GM19023 (cell line): ENCODE measurements around the gene ENTPD1.
"Not testable (repeated sequence)": the region's sequence is repeated elsewhere in the genome, so short reads cannot be mapped to it uniquely, and the experiment has no call there.

Experiments used
- ATAC-seq: cut with Tn5 transposase; IDR thresholded peaks from one replicate; pipeline ENCODE4 v1.9.1; 2021; ENCODE audit warnings: mild to moderate bottlenecking, moderate library complexity; ENCODE audit not compliant: unreplicated experiment

Gene ENTPD1

DNA sequence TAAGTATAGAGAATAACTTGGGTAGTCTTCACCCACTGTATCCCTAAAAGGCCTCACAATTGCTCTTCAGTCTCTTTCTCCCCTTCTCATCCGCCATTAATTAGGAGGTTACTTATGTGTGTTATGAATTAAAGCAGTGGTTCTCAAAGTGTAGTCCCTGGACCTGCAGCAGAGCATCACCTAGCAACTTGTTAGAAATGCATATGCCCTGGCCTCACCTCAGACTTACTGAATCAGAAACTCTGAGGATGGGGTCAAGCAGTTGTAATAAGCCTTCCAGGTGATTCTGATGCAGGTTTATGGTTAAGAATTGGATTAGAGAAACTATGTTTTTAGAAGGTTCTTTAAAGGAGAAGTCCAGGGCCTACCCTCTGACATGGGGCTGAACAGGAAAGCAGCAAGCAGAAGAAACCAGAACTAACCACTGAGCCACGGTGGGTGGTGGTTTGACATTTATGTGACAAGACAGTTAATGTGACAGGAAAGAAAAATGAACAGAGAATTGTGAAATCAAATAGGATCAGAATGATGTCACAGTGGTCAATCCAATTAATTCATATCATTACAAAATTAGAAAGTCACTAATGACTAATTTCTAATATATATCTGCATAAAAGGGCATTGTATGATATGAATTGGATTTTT, 37.6 kb downstream of the ENTPD1 start:
- ATAC-seq = peak; percentile 39

GRCh38 chr10:95794195-95794594, 38.2 kb downstream of the ENTPD1 start:
- ATAC-seq = no peak

DNA sequence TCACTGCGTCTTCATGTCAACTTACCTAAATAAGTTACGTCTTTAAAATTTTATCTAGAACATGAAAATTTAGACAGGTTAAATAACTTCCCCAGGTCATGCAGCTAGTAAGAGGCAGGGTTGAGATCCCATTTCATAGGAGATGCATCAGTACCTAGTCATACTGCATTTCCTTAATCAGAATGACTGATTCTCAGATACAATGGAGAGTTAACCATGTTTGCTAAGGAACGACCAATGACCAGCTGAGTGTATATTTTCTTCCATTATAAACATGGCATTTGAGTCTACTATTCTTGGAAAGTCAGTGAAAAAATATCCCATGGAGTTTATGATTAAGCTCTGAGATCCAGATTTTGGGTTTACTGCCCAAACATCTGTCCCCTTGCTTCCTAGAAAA, 39.6 kb downstream of the ENTPD1 start:
- no peak for ATAC-seq

DNA sequence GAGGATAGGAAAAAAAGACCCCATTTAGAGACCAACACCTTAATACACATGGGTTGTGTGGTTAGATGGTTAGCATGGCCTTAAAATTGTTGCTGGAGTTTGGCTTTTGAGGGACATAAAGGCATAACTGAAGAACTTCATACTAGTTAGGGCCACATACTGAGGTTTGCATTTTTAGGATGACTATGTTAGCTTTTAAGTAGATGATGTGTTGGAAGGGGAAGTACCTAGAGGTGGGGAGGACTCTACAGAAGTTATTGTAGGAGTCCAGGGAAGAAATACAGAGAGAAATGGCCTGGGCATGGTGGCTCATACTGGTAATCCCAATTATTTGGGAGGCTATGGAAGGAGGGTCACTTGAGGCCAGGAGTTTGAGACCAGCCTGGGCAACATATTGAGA, 40.5 kb downstream of the ENTPD1 start:
- ATAC-seq = no peak

DNA sequence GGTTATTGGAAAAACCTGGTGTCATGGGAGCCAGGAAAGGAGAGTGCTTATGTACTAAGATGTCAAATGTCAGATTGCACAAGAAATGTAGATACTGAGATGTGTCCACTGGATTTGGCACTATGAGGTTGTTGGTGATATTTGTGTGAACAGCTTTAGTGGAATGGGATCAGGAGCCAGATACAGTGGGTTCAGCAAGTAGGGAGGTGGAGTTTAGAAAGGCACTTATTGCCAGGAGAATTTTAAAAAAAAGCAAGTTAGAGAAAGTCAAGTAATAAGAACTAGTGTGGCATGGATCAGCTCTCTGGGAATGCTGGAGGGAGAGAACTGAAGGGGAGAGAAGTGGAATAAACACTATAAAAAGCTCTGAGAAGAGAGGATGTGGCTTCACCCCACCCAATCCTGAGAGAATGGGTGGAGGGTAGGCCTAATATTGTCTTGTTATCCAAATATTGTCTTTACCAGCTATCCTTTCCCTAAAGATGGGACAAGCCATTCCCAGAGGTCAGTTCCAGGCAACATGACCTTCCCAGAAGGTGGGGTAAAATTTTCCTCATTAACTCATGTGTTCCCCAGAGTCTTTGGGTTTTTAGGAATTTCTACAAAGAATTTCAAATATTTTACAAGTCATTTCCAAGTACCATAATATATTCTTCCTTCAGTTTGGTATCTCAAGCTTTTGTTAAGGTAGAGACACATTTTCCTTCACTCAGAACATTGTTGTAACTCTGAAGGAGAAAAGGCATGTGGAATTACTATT, 42.3 kb downstream of the ENTPD1 start:
- no peak for ATAC-seq

DNA sequence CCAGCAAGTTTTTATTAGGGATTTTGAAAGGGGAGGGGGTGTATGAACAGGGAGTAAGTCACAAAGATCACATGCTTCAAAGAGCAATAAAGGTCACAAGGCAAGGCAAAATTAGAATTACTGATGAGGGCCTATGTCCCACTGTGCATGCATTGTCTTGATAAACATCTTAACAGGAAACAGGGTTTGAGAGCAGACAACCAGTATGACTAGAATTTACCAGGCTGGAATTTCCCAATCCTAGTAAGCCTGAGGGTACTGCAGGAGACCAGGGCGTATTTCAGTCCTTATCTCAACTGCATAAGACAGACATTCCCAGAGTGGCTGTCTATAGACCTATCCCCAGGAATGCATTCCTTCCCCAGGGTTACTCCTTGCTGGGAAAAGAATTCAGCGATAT, 44.3 kb downstream of the ENTPD1 start:
- ATAC-seq = not testable (repeated sequence)

GRCh38 chr10:95806687-95807380, 50.9 kb downstream of the ENTPD1 start:
- not testable (repeated sequence) for ATAC-seq

DNA sequence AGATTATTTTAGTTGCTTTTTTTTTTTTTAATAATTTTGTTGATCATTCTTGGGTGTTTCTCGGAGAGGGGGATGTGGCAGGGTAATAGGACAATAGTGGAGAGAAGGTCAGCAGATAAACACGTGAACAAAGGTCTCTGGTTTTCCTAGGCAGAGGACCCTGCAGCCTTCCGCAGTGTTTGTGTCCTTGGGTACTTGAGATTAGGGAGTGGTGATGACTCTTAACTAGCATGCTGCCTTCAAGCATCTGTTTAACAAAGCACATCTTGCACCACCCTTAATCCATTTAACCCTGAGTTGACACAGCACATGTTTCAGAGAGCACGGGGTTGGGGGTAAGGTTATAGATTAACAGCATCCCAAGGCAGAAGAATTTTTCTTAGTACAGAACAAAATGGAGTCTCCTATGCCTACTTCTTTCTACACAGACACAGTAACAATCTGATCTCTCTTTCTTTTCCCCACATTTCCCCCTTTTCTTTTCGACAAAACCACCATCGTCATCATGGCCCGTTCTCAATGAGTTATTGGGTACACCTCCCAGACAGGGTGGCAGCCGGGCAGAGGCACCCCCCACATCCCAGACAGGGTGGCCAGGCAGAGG, 52.8 kb downstream of the ENTPD1 start:
- ATAC-seq = not testable (repeated sequence)

- ATAC-seq = no peak
These were observed 53.6 kb downstream of the ENTPD1 start for GRCh38 chr10:95809370-95810197.

GRCh38 chr10:95810198-95810976, 54.4 kb downstream of the ENTPD1 start:
- no peak for ATAC-seq

DNA sequence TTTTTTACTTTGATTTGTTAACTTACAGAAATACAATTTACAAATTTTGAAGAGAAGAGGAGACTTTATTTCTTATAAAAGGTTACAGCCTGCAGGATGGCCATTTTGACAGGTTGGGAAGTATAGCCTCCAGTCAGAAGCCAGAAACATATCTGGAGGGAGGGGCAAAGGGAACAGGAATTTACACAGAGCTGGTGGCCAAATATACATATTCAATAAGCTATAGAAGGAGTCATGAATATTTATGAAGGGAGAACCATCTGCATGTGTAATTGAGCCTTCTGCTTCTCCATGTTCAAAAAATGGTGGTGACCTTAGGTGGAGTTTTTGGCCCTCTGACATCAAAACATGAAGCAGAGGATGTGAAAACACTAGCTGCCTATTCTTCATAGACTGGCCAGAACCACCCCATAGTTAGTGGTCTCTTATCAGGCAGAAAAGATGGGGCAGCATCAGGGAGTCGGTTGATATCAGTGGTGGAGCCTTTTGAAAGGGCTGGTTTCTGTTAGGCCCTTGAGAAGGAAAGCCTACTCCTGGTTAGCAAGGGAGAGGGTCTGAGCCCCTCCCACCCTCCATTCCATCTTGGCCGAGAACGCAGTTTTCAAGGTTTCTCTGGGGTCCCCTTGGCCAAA, 57.2 kb downstream of the ENTPD1 start:
- no peak for ATAC-seq

GRCh38 chr10:95814011-95814727, 58.2 kb downstream of the ENTPD1 start:
- no peak for ATAC-seq

DNA sequence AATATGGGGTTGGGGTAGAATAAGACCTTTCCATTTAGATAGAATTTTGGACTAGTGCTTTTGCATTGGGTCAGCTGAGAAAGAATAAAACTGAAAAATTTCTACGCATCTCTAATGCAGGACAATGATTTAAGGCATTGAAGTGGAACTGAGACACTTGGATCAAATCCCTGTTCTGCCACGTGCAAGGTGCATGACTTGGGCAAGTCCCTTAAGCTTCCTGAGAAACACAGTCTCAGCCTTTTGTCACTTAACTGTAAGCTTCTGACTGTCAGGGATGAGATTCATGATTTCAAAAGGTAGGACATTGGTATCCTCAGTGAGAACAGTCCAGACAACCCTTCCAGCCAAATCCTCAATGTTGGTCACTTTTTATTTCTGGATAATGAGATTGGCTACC, 59.2 kb downstream of the ENTPD1 start:
- ATAC-seq = no peak

DNA sequence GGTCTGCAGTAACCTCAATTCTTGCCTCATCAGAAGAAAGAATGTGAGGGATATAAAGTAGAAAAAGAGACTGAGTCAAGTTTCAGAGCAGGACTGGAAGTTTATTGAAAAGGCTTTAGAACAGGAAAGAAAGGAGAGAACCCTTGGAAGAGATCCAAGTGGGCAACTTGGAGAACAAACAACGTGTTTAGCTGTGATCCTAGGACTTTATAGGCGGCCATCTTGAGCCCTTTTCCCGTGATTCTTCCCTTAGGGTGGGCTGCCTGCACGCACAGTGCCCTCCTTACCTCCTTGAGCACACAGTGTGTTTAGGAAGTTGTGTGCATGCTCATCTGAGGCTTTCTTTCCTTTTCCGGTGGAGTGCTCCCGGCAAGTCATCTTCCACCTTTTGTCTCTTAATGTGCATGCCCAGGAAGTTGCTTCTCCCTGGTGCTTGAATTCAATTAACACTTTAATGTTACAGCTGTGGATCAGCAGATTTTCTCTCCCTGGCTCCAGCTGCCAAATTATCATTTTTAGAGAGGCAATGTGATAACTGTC, 59.8 kb downstream of the ENTPD1 start:
- no peak for ATAC-seq

- ATAC-seq = no peak
These were observed 62.0 kb downstream of the ENTPD1 start for GRCh38 chr10:95818010-95818409.

- ATAC-seq = no peak
These were observed 62.7 kb downstream of the ENTPD1 start for GRCh38 chr10:95818668-95819067.

GRCh38 chr10:95819620-95820329, 63.8 kb downstream of the ENTPD1 start:
- no peak for ATAC-seq

GRCh38 chr10:95820363-95820762, 64.4 kb downstream of the ENTPD1 start:
- peak; percentile 44 for ATAC-seq
